ENCODE measurements around the gene RPS16. TPM values are rescaled to one million over a fixed set of nuclear protein-coding genes. Genes with fewer than 3 reads are reported as not detected.

The RPS16 gene
- total RNA-seq, 1 donor from 2014 or later: 1,586 TPM

DNA sequence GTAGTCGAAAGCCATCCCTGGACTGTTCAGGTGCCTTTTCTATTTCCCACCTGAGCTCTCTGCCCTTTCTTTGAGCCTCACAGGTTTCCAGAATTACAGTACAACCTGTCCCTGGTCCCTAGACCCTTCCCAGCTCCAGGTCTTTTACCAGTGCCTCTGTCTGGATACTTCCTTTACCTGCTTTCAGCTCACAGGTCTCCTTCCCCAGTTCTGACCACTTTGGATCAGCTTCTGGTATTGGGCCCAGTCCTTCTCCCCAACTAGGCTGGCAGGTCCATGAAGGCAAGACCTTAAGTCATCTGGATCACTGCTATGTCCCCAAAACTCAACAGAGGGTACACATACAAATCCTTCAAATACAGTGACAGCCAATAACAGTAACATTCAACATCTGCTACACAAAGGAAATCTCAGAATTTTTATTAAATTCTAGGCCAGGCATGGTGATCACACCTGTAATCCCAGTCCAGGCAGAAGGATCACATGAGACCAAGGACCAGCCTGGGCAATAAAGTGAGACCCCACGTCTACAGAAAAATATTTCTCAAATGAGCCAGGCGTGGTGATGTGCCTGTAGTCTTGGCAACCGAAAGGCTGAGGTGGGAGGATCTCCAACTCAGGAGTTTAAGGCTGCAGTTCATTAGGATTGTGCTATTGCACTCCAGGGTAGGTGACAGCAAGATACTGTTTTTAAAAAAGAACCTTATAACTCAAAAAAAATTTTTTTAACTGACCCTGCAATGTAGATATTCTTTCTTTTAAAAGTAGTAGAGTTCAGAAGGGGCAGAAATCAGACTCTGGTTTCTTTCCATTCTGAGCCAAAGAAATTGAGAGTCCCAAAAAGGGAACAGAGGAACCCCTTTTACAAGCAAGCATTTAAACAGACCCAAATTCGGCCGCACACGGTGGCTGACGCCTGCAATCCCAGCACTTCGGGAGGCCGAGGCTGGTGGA is 1.3 kb downstream of the RPS16 start:
- no peaks in the 10 kb centered on the region for H3K9me3 ChIP-seq
- H3K27me3 ChIP-seq (ENCODE audit: low read depth): peaks cover 4% of the 10 kb centered on the region
- ATAC-seq (no peak), DNase-seq (no peak)
- peak overlapping the region; percentile 93 for H3K27ac ChIP-seq
- peaks cover 41% of the 10 kb centered on the region for H3K4me1 ChIP-seq
- TF ChIP-seq, protein P1, sequence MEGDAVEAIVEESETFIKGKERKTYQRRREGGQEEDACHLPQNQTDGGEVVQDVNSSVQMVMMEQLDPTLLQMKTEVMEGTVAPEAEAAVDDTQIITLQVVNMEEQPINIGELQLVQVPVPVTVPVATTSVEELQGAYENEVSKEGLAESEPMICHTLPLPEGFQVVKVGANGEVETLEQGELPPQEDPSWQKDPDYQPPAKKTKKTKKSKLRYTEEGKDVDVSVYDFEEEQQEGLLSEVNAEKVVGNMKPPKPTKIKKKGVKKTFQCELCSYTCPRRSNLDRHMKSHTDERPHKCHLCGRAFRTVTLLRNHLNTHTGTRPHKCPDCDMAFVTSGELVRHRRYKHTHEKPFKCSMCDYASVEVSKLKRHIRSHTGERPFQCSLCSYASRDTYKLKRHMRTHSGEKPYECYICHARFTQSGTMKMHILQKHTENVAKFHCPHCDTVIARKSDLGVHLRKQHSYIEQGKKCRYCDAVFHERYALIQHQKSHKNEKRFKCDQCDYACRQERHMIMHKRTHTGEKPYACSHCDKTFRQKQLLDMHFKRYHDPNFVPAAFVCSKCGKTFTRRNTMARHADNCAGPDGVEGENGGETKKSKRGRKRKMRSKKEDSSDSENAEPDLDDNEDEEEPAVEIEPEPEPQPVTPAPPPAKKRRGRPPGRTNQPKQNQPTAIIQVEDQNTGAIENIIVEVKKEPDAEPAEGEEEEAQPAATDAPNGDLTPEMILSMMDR (IDR thresholded peaks at IDR 0.05): no peak
- intact Hi-C loops (cut with DNase I): no loop called here
- H3K4me3 ChIP-seq: peak overlapping the region; percentile 98
- peaks cover 34% of the 10 kb centered on the region for H3K36me3 ChIP-seq

GRCh38 chr19:39433480-39434079 is 2.2 kb downstream of the RPS16 start:
- TF ChIP-seq, protein P1 (IDR thresholded peaks at IDR 0.05): no peak
- Histone ChIP-seq H3K27me3 (ENCODE audit: low read depth) (peaks cover 4% of the 10 kb centered on the region), H3K9me3 (no peaks in the 10 kb centered on the region), H3K4me3 (no peak overlapping the region), H3K36me3 (peaks cover 34% of the 10 kb centered on the region), H3K27ac (no peak overlapping the region), H3K4me1 (peaks cover 49% of the 10 kb centered on the region)
- ATAC-seq (no peak), DNase-seq (no peak)
- intact Hi-C loops (cut with DNase I): no loop called here

GRCh38 chr19:39432677-39433025 is 3.1 kb downstream of the RPS16 start:
- no peak overlapping the region for H3K4me3 ChIP-seq
- H3K9me3 ChIP-seq: no peaks in the 10 kb centered on the region
- ATAC-seq: no peak
- peaks cover 58% of the 10 kb centered on the region for H3K4me1 ChIP-seq
- H3K36me3 ChIP-seq: peaks cover 34% of the 10 kb centered on the region
- no peaks in the 10 kb centered on the region for H3K27me3 ChIP-seq (ENCODE audit: low read depth)
- intact Hi-C loops (cut with DNase I): no loop called here
- TF ChIP-seq, protein P1 (IDR thresholded peaks at IDR 0.05): no peak
- DNase-seq: no peak
- no peak overlapping the region for H3K27ac ChIP-seq

DNA sequence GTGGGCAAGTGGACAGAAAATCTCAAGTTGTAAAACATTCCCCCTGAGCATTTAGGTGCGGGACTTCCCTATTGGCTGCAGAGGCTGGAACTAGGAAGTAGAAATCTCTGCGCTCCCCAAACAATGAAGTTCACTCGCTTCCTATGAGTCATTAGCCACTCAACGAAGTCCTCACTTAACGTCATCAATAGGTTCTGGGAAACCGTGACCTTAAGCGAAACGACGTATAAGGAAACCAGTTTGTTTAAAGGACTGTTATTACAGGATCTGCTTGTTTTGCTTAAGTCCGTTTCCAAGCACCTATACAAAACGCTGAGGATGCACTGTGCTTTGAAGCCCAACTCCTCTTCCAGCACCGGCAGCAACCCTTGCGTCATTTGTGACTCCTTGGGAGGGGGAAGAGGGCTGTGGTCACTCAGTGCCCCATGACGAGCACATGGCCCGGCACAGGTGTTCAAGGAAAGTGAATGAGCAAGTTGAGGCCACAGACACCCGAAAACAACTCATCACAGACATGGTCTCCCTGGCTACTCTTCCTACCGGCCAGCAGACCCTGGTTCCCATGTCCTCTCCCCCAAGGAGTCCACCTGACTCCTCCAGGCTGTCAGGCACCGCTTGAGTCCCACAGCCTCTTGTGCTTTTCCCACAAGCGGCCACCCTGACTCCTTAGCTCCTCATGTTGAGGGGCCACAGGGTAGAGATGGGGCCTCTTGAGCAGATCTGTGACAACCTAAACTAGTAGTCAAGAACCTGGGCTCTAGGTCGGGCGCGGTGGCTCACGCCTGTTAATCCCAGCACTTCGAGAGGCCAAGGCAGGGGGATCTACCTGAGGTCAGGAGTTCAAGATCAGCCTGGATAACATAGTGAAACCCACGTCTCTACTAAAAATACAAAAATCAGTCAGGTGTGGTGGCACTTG is 4.8 kb downstream of the RPS16 start:
- DNase-seq (peak; percentile 77), ATAC-seq (peak; percentile 78 to 81)
- Histone ChIP-seq H3K4me3 (peak overlapping the region; percentile 25), H3K27me3 (ENCODE audit: low read depth) (no peaks in the 10 kb centered on the region), H3K36me3 (peaks cover 34% of the 10 kb centered on the region), H3K27ac (peak overlapping the region; percentile 93), H3K9me3 (no peaks in the 10 kb centered on the region), H3K4me1 (peaks cover 54% of the 10 kb centered on the region)
- TF ChIP-seq, protein P1 (IDR thresholded peaks at IDR 0.05): no peak
- intact Hi-C loops (cut with DNase I): no loop called here
